ENCODE data around the gene FASLG. TPM values are rescaled to one million over a fixed set of nuclear protein-coding genes. Genes with fewer than 3 reads are reported as not detected.
"Not testable (repeated sequence)": the region's sequence is repeated elsewhere in the genome, so short reads cannot be mapped to it uniquely, and the experiment has no call there.

FASLG gene
- total and polyA plus RNA-seq, 4 donors: 0.20 TPM; not detected in 3

DNA sequence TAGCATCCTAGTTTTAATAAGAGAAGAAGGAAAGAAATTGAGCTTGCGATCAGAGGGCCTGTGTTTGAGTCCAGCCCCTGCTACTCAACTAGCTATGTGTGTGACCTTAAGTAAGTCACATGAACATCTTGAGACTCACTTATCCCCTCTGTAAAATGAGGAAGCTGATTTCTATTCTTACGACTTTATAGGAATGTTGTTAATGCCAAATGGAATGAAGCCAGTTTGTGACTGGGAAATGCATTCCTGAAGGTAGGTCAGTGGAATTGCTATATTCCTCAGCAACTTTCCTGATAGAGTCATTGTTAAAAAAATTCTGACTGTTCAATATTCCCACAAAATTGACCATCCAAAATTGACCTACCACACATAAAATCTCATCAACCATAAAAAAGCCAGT lies 14.9 kb downstream of the FASLG start:
- no peak overlapping the region for H3K4me3 ChIP-seq (ENCODE audit: low read depth, low read length)
- no peaks in the 10 kb centered on the region for H3K27me3 ChIP-seq (ENCODE audit: control insufficient read depth, insufficient read depth, low read length)
- no peaks in the 10 kb centered on the region for H3K4me1 ChIP-seq (ENCODE audit: control insufficient read depth, insufficient read depth, low read length)
- H3K9me3 ChIP-seq (ENCODE audit: control insufficient read depth, insufficient read depth, low read length): no peaks in the 10 kb centered on the region
- H3K36me3 ChIP-seq (ENCODE audit: control insufficient read depth, insufficient read depth, low read length): no peaks in the 10 kb centered on the region
- no peak overlapping the region for H3K27ac ChIP-seq (ENCODE audit: low read depth, low read length)
- no peak for DNase-seq (ENCODE audit: low read depth in 4 of 6, low spot score in 6 of 6)
- WGBS (ENCODE audit: insufficient coverage): no CpG with 5 or more reads among the region's 2 CpGs

DNA sequence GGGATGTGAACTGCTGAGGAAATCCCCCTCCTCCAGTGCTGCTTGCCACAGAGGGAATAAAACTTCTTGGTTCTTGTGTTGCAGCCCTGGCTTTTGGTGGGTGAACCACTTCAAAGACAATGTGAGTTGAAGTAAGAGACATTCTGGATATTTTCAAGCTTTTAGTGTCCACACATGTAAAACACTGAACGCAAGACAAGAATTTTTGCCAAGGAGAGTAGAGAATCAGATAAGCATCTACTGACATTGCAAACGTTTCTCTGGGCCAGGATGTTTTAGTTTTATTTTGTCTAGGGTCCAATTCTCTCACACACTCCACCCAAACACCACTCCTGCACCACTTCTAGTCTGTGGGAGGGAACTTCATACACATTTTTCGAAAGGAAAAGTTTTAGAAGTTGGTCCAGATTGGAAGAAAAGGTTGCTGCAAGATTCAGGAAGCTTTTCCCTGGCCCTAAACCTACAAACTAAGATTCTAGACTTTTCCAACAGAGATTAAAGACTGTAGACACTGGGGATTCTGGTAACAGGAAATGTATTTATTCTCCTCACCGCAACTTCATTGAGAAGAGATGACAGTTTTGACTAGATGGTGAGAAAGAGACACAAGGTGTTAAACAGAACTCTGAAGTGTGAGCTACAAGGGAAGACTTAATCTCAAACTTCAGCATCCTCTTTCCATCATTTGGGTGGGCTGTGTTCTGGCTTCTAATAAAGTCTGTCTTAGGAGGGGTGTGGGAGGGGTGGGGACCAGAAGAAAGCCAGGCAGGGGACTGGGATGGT lies 16.1 kb downstream of the FASLG start:
- H3K4me3 ChIP-seq (ENCODE audit: low read depth, low read length): no peak overlapping the region
- no peaks in the 10 kb centered on the region for H3K36me3 ChIP-seq (ENCODE audit: control insufficient read depth, insufficient read depth, low read length)
- H3K27ac ChIP-seq (ENCODE audit: low read depth, low read length): no peak overlapping the region
- H3K9me3 ChIP-seq (ENCODE audit: control insufficient read depth, insufficient read depth, low read length): no peaks in the 10 kb centered on the region
- H3K4me1 ChIP-seq (ENCODE audit: control insufficient read depth, insufficient read depth, low read length): no peaks in the 10 kb centered on the region
- no peak for DNase-seq (ENCODE audit: low read depth in 4 of 6, low spot score in 6 of 6)
- WGBS (ENCODE audit: insufficient coverage): no CpG with 5 or more reads among the region's 4 CpGs
- H3K27me3 ChIP-seq (ENCODE audit: control insufficient read depth, insufficient read depth, low read length): no peaks in the 10 kb centered on the region

DNA sequence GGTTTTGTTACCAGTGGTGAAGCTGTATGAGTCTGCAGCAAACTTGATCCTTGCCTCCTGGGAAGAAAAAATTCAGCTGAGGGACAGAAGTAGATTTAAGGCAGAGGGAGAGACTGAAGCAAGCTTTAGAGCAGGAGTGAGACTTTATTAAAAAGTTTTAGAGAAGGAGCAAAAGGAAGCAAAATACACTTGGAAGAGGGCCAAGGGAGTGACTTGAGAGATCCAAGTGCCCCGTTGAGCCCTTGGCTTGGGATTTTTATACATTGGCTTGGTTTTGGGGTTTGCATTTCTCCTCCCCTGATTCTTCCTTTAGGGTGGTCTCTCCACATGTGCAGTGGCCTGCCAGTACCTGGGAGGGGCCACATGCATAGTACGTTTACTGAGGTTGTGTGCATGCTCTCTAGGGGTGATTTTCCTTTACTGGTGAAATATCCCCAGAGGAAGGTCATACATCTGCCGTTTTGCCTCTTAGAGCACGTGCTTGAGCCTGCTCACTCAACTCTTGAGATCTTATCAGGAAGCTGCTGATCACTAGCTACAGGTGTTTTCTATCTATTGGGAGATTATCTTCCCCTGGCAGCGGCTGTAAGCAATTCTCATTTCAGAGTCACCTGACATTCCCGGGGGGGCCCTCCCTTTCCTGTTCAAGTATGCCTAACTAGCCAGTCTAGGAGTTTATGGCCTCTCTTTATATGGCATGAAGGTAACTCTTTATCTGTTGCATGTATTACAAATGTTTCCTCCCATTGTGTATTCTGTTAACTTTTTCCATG lies 20.3 kb downstream of the FASLG start:
- Histone ChIP-seq H3K36me3 (ENCODE audit: control insufficient read depth, insufficient read depth, low read length) (no peaks in the 10 kb centered on the region), H3K27me3 (ENCODE audit: control insufficient read depth, insufficient read depth, low read length) (no peaks in the 10 kb centered on the region), H3K4me1 (ENCODE audit: control insufficient read depth, insufficient read depth, low read length) (no peaks in the 10 kb centered on the region), H3K9me3 (ENCODE audit: control insufficient read depth, insufficient read depth, low read length) (no peaks in the 10 kb centered on the region), H3K27ac (ENCODE audit: low read depth, low read length) (no peak overlapping the region), H3K4me3 (ENCODE audit: low read depth, low read length) (no peak overlapping the region)
- 83% methylated on average over 2 of the region's 6 CpGs for WGBS (ENCODE audit: insufficient coverage)
- no peak for DNase-seq (ENCODE audit: low read depth in 4 of 6, low spot score in 6 of 6)

DNA sequence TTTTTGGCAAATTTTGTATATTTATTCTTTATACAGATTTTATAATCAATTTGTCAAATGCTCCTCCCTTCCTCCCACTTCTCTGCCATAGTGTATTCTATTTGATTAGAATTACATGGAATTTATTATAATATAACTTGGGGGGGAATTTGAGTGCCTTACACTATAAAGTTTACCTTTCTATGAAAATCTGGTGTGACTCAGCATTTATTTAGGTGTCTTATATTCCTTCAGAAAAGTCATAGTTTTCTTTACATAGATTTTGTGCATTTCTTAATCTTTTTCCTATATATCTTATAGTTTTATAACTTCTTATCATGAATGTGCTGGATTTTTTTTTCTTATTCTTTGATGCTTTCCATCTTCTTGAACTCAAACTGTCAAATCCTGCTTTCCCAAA lies 21.3 kb downstream of the FASLG start:
- DNase-seq (ENCODE audit: low read depth in 4 of 6, low spot score in 6 of 6): no peak
- no peak overlapping the region for H3K4me3 ChIP-seq (ENCODE audit: low read depth, low read length)
- no peaks in the 10 kb centered on the region for H3K27me3 ChIP-seq (ENCODE audit: control insufficient read depth, insufficient read depth, low read length)
- no peaks in the 10 kb centered on the region for H3K36me3 ChIP-seq (ENCODE audit: control insufficient read depth, insufficient read depth, low read length)
- no peaks in the 10 kb centered on the region for H3K4me1 ChIP-seq (ENCODE audit: control insufficient read depth, insufficient read depth, low read length)
- H3K27ac ChIP-seq (ENCODE audit: low read depth, low read length): no peak overlapping the region
- no peaks in the 10 kb centered on the region for H3K9me3 ChIP-seq (ENCODE audit: control insufficient read depth, insufficient read depth, low read length)

DNA sequence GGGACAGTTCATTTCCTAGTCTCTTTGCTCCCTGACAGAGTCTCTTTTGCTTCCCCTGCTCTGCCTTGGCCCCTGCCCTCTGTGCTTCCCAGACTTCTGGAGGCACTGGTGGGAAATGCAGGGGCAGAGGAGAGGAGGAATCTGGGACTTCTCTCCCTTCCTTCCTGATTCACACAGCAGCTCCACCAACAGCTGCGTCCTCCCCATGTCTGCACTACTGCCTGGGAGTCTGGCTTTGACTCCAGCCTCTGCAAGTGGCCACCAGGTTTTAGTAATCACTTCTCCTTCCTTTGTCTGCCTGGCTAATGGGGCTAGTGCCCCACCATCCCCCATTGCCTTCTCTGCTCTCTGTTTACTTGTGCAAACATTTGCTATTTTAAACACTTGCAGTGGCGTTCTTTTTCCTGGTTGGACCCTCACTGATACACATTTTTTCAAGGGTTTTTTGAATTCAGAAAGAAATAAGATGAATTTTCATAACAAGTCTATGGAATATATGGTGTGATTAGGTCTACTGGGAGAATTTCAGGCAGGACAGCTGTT lies 21.9 kb downstream of the FASLG start:
- 63% methylated on average over 2 of the region's 2 CpGs for WGBS (ENCODE audit: insufficient coverage)
- H3K4me1 ChIP-seq (ENCODE audit: control insufficient read depth, insufficient read depth, low read length): no peaks in the 10 kb centered on the region
- no peak overlapping the region for H3K27ac ChIP-seq (ENCODE audit: low read depth, low read length)
- H3K27me3 ChIP-seq (ENCODE audit: control insufficient read depth, insufficient read depth, low read length): no peaks in the 10 kb centered on the region
- H3K9me3 ChIP-seq (ENCODE audit: control insufficient read depth, insufficient read depth, low read length): no peaks in the 10 kb centered on the region
- no peak overlapping the region for H3K4me3 ChIP-seq (ENCODE audit: low read depth, low read length)
- DNase-seq (ENCODE audit: low read depth in 4 of 6, low spot score in 6 of 6): no peak
- no peaks in the 10 kb centered on the region for H3K36me3 ChIP-seq (ENCODE audit: control insufficient read depth, insufficient read depth, low read length)

DNA sequence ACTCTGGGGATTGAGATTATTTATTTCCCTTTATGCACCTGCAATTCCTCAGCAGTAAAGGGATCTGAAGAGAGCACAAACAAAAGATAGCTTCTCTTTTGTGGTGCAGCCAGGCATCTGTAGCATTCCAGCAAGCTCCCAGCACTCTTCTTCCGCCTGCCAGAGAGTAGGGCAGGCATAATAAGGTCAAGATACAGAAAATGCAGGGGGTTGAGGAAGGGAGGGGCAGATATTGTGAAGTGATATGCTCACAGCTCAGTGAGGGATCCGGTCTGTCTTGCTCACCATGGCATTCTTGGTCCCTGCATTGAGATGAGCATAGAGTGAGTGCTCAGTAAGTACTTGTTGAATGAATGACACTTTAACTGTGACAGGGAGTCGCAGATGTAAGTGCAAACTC lies 23.9 kb downstream of the FASLG start:
- H3K36me3 ChIP-seq (ENCODE audit: control insufficient read depth, insufficient read depth, low read length): no peaks in the 10 kb centered on the region
- DNase-seq (ENCODE audit: low read depth in 4 of 6, low spot score in 6 of 6): no peak
- no peaks in the 10 kb centered on the region for H3K4me1 ChIP-seq (ENCODE audit: control insufficient read depth, insufficient read depth, low read length)
- 35% methylated on average over 2 of the region's 3 CpGs for WGBS (ENCODE audit: insufficient coverage)
- no peak overlapping the region for H3K27ac ChIP-seq (ENCODE audit: low read depth, low read length)
- no peaks in the 10 kb centered on the region for H3K27me3 ChIP-seq (ENCODE audit: control insufficient read depth, insufficient read depth, low read length)
- H3K4me3 ChIP-seq (ENCODE audit: low read depth, low read length): no peak overlapping the region
- H3K9me3 ChIP-seq (ENCODE audit: control insufficient read depth, insufficient read depth, low read length): no peaks in the 10 kb centered on the region

DNA sequence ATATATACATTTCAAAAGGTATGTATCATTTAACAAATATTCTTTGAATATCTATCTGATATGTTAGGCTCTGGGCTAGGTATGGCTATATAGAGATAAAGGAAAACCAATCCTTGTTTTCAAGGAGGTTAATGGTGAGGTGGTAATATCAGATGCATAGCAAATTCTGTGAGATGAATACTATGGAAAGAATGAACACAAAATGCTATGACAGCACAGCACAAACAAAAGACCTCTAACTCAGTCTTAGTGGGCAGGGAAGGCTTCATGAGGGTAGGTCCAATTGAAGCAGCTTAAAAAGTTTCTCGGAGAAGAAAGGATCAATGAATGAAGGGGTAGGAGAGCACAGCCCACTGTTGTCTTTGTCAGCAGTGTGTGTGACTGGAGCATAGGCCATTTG lies 27.2 kb downstream of the FASLG start:
- no peaks in the 10 kb centered on the region for H3K27me3 ChIP-seq (ENCODE audit: control insufficient read depth, insufficient read depth, low read length)
- no peaks in the 10 kb centered on the region for H3K36me3 ChIP-seq (ENCODE audit: control insufficient read depth, insufficient read depth, low read length)
- no peaks in the 10 kb centered on the region for H3K4me1 ChIP-seq (ENCODE audit: control insufficient read depth, insufficient read depth, low read length)
- no peaks in the 10 kb centered on the region for H3K9me3 ChIP-seq (ENCODE audit: control insufficient read depth, insufficient read depth, low read length)
- no peak for DNase-seq (ENCODE audit: low read depth in 4 of 6, low spot score in 6 of 6)
- 71% methylated on average over 1 of the region's 1 CpG for WGBS (ENCODE audit: insufficient coverage)
- no peak overlapping the region for H3K4me3 ChIP-seq (ENCODE audit: low read depth, low read length)
- H3K27ac ChIP-seq (ENCODE audit: low read depth, low read length): no peak overlapping the region

DNA sequence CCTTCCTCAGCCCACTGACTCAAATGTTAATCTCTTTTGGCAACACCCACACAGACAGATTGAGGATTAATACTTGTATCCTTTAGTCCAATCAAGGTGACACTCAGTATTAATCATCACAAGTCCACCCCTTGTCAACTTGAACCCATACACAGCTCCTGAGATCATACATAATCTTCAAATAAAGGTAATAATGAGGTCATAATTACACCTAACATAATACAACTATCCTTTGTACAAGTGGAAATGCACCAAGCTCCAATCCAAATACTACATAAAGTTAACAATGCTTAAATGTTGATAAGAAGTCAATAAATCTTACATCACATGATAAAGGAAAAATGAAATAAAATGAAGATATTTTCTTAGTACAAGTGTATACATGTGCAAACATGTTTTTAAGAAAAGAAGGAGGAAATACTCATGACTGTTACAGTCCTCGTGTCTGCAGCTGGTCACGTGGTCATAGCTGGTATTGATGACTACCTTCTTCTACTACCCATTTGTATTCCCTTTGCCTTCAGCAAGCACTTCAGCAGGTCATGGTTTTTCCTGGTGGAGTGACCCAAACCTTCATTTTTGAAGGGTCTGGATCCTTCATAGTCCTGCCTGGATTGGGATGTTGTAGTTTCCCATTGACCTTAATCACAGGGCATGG lies 29.7 kb downstream of the FASLG start:
- H3K27ac ChIP-seq (ENCODE audit: low read depth, low read length); H3K4me3 ChIP-seq (ENCODE audit: low read depth, low read length); H3K4me1 ChIP-seq (ENCODE audit: control insufficient read depth, insufficient read depth, low read length); H3K27me3 ChIP-seq (ENCODE audit: control insufficient read depth, insufficient read depth, low read length); DNase-seq (ENCODE audit: low read depth in 4 of 6, low spot score in 6 of 6); H3K36me3 ChIP-seq (ENCODE audit: control insufficient read depth, insufficient read depth, low read length); H3K9me3 ChIP-seq (ENCODE audit: control insufficient read depth, insufficient read depth, low read length): not testable (repeated sequence)
- 100% methylated on average over 1 of the region's 2 CpGs for WGBS (ENCODE audit: insufficient coverage)

DNA sequence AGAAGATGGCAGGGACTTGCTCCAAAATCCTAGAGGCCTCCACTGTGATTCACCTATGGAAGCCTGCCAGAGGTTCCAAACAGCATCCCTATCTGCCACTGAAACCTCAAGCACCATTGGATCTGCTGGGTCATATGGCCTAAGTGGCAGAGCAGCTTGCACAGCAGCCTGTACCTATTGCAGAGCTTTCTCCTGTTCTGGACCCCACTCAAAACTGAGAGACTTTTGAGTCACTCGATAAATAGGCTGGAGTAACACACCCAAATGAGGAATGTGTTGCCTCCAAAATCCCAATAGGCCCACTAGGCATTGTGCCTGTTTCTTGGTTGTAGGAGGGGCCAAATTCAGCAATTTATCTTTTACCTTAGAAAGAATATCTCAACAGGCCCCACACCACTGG lies 32.0 kb downstream of the FASLG start:
- H3K9me3 ChIP-seq (ENCODE audit: control insufficient read depth, insufficient read depth, low read length); H3K4me3 ChIP-seq (ENCODE audit: low read depth, low read length); DNase-seq (ENCODE audit: low read depth in 4 of 6, low spot score in 6 of 6); H3K4me1 ChIP-seq (ENCODE audit: control insufficient read depth, insufficient read depth, low read length); H3K27ac ChIP-seq (ENCODE audit: low read depth, low read length); H3K36me3 ChIP-seq (ENCODE audit: control insufficient read depth, insufficient read depth, low read length); H3K27me3 ChIP-seq (ENCODE audit: control insufficient read depth, insufficient read depth, low read length): not testable (repeated sequence)
- no CpG with 5 or more reads among the region's 1 CpG for WGBS (ENCODE audit: insufficient coverage)

Measured in spinal cord (tissue), 10 donors.